Left kidney (tissue), 2 donors: ENCODE data around the gene SMIM13. TPM values are rescaled to one million over a fixed set of nuclear protein-coding genes. Genes with fewer than 3 reads are reported as not detected.
A peak's percentile ranks its signal among the peaks of the same experiment; 100 is the strongest.

ENCODE experiments used
- DNase-seq: peaks from one replicate; pipeline ENCODE4 v3.0.0-alpha.2; 2013
- polyA plus RNA-seq: library from polyadenylated mRNA; unstranded; fragments of 120-200 nt; gene quantifications from one replicate; pipeline ENCODE4 v1.2.1, GENCODE V29; 2013; ENCODE audit not compliant: insufficient read length

Gene SMIM13
- polyA plus RNA-seq, 1 donor: 19.5 TPM

GRCh38 chr6:11151488-11151887 lies 57.9 kb downstream of the SMIM13 start:
- DNase-seq: no peak

GRCh38 chr6:11152581-11152980 lies 58.9 kb downstream of the SMIM13 start:
- DNase-seq: no peak

GRCh38 chr6:11153447-11153846 lies 59.8 kb downstream of the SMIM13 start:
- no peak for DNase-seq

- no peak for DNase-seq
Measured at GRCh38 chr6:11155589-11155988, 62.0 kb downstream of the SMIM13 start.

- DNase-seq: no peak
Measured at GRCh38 chr6:11160199-11160598, 66.6 kb downstream of the SMIM13 start.

GRCh38 chr6:11161031-11161956 lies 67.7 kb downstream of the SMIM13 start:
- DNase-seq: no peak

- DNase-seq: no peak
Measured at GRCh38 chr6:11162262-11162661, 68.6 kb downstream of the SMIM13 start.

GRCh38 chr6:11163932-11164331 lies 70.3 kb downstream of the SMIM13 start:
- no peak for DNase-seq

- no peak for DNase-seq
Measured at GRCh38 chr6:11164717-11165646, 71.3 kb downstream of the SMIM13 start.

GRCh38 chr6:11166948-11167347 lies 73.3 kb downstream of the SMIM13 start:
- DNase-seq: no peak

GRCh38 chr6:11168091-11168635 lies 74.5 kb downstream of the SMIM13 start:
- DNase-seq: no peak

- DNase-seq: no peak
Measured at GRCh38 chr6:11171952-11172351, 78.3 kb downstream of the SMIM13 start.

GRCh38 chr6:11172501-11173327 lies 79.1 kb downstream of the SMIM13 start:
- DNase-seq: peak; percentile 72

GRCh38 chr6:11174242-11174611 lies 80.6 kb downstream of the SMIM13 start:
- no peak for DNase-seq

- no peak for DNase-seq
Measured at GRCh38 chr6:11177271-11177670, 83.6 kb downstream of the SMIM13 start.

GRCh38 chr6:11179088-11179418 lies 85.4 kb downstream of the SMIM13 start:
- no peak for DNase-seq

GRCh38 chr6:11179419-11180202 lies 86.0 kb downstream of the SMIM13 start:
- DNase-seq: no peak

GRCh38 chr6:11181478-11182136 lies 88.0 kb downstream of the SMIM13 start:
- DNase-seq: no peak

- no peak for DNase-seq
Measured at GRCh38 chr6:11183761-11184362, 90.2 kb downstream of the SMIM13 start.
